Vagina (tissue), 2 donors: Measurements from ENCODE around the gene ZNF441.

Experiments used
- POLR2AphosphoS5 ChIP-seq, 2 donors: sonication (generic); formaldehyde crosslinking; IDR thresholded peaks; one replicate each; pipeline ENCODE4 v1.9.0; 2017; ENCODE audit warnings: antibody characterized with exemption in 2 of 2, mild to moderate bottlenecking in 2 of 2, low read depth in 1 of 2; ENCODE audit not compliant: insufficient read depth in 1 of 2
- TF ChIP-seq, protein P1 (sequence below), 3 experiments: fragments of 450-650 bp in 2 of 3; fragments of 200-600 bp in 1 of 3; sonication (generic) in 1 of 3; IDR thresholded peaks; one replicate each; pipeline ENCODE4 v1.5.1; 2017 to 2019; ENCODE audit warnings: antibody characterized with exemption in 3 of 3, mild to moderate bottlenecking in 2 of 3, moderate library complexity in 2 of 3

DNA sequence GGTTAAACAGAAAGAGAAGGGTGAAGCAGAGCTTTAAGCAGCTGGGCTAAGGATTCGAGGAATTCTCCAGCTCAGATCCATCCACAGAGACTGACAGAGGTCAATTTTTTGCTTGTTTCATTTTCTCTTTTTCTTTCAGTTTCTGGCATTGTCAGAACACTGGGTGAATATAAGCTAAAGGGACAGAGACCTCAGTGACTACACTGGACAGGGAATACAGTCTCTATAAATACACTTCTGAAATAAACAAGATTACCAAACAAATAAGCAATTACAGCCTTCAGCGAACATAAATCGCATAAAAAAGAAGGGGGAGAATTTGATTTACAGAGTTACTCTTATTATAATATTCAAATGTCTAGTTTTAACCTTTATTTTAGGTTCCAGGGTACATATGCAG is 3.7 kb upstream of the ZNF441 start:
- TF ChIP-seq POLR2AphosphoS5 (IDR thresholded peaks at IDR 0.05; ENCODE audit: insufficient read depth in 1 of 2, low read depth in 1 of 2) = no peak
- TF ChIP-seq, protein P1, sequence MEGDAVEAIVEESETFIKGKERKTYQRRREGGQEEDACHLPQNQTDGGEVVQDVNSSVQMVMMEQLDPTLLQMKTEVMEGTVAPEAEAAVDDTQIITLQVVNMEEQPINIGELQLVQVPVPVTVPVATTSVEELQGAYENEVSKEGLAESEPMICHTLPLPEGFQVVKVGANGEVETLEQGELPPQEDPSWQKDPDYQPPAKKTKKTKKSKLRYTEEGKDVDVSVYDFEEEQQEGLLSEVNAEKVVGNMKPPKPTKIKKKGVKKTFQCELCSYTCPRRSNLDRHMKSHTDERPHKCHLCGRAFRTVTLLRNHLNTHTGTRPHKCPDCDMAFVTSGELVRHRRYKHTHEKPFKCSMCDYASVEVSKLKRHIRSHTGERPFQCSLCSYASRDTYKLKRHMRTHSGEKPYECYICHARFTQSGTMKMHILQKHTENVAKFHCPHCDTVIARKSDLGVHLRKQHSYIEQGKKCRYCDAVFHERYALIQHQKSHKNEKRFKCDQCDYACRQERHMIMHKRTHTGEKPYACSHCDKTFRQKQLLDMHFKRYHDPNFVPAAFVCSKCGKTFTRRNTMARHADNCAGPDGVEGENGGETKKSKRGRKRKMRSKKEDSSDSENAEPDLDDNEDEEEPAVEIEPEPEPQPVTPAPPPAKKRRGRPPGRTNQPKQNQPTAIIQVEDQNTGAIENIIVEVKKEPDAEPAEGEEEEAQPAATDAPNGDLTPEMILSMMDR (IDR thresholded peaks at IDR 0.05) = no peak
